GM18526 (cell line): Measurements from ENCODE around the gene KRTAP1-5.

Source experiments
- POLR2A ChIP-seq: IDR thresholded peaks from 3 replicates; pipeline ENCODE4 v1.6.1; 2011; ENCODE audit not compliant: insufficient read length; ENCODE audit errors: extremely low read depth

Gene KRTAP1-5

DNA sequence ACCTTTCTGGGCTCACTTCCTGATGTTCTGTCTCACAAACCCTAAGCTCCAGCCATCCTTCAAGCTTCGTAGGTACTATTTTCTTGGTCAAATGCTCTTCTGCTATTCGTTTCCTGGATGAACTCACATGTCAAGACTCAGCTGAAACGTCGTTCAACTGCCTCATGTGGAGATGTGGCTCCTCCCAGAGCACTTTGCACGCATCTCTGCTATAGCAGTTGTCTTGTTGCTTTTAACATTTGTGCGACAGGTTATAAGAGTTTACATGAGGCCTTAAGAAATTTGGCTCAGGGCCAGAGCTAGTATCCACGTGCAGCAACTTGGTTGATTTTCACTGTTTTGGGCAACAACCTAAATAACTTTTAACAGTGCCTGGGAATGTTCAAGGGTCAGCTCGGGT is 40.1 kb downstream of the KRTAP1-5 start:
- TF ChIP-seq POLR2A: no peak

DNA sequence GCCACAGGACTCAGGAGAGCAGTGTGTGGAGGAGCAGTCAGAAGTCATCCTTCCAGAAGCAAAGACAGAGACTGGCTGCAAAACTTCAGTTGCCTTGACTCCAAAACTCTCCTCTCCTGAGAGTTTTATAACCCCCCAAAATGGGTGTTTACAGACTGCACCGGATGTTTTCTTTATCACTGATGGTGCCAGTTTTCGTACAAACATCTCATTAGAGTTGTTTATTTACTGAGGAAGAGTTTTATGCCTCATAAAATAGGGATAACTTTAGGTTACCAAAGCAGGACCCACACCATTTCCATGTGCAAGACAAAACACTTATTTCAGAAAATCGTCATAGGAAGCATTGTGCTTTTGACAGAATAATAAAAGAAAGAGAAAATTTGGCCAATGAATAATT is 42.8 kb downstream of the KRTAP1-5 start, which contains the start of gene KRT40:
Gene KRT40 (minus strand): TSS at position 101 of the 400 bp plus-strand sequence. CDS start 53 bp downstream, at position 48.
- no peak for TF ChIP-seq POLR2A

- TF ChIP-seq POLR2A: no peak
Observed at GRCh38 chr17:40981115-40981514, 45.9 kb downstream of the KRTAP1-5 start.

- no peak for TF ChIP-seq POLR2A
Observed at GRCh38 chr17:40980596-40980995, 46.4 kb downstream of the KRTAP1-5 start.

DNA sequence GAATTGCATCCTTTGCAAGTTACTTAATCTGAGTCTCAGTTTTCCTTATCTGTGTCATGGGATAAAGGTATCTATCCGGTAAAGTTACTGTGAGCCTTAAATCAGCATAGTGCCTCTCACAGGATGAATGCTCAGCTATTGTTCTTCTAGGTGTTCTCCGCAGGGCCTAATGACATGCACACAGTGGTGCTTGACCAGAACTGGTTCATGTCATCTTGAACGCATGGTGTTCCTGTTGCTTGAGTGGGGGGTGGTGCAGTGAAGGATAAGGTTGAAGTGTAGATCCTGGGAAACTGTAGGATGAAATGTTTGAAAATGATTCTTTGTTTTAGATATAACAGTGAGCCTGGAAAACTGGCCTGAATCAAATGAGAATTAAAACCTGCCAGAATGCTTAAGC is 46.9 kb downstream of the KRTAP1-5 start:
- no peak for TF ChIP-seq POLR2A

DNA sequence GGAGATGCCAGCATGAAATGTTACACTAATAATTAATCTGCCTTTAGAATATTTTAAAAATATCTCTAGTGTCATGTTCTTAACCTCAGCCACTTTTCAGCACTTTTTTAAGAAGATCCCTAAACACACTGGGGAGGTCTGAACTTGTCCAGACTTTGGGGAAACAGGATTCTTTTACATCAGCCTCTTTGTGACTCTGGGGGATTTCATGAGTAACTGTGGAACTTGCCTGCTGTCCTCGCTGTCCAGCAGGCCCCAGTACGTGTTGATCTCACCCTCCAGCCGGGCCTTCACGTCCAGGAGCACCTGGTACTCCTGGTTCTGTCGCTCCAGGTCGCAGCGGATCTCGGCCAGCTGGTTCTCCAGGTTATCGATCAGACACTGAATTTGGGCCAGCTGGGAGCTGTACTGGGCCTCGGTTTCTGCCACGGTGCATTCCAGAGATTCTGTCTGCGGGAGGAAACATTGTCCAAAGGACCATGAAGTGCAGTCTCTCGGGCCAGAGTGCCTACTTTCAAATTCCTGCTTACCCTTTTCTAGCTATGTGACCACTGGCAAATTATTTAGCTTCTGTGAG is 48.3 kb downstream of the KRTAP1-5 start:
- TF ChIP-seq POLR2A: no peak
